ENCODE results near the gene SAMD8. TPM values are rescaled to one million over a fixed set of nuclear protein-coding genes. Genes with fewer than 3 reads are reported as not detected.
A peak's percentile ranks its signal among the peaks of the same experiment; 100 is the strongest.

The SAMD8 gene
- polyA plus RNA-seq, 6 donors from 2014 or later: 11.9 to 20.1 (median 15.6) TPM

DNA sequence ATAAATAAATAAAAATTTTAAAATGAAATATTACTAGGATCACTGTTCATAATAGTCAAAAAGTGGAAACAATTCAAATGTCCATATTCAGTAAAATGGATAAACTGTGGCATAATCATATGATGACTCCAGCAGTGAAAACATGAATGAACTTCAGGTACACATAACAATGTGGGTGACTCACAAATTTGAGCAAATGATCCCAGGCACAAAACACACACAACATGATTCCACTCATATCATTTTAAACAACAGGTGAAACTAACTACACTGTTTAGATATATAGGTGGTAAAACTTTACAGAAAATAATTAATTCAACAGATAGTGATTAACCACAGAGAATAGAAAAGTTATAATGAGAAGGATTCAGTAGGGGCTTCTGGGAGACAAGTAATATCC is 14.7 kb upstream of the SAMD8 start:
- H3K9me3 Mint-ChIP-seq: no peaks in the 10 kb centered on the region
- no peak for ATAC-seq (ENCODE audit: low read depth in 2 of 2)
- DNase-seq: no peak
- H3K4me3 Mint-ChIP-seq: no peak overlapping the region
- H3K27me3 Mint-ChIP-seq: no peaks in the 10 kb centered on the region
- peak overlapping the region in 1 of 6 donors; percentile 10 for H3K27ac Mint-ChIP-seq
- no peaks in the 10 kb centered on the region for H3K36me3 Mint-ChIP-seq
- peaks cover 8 to 10% (median 10%) of the 10 kb centered on the region in 3 donors for H3K4me1 Mint-ChIP-seq

GRCh38 chr10:75097666-75098285 is 13.7 kb upstream of the SAMD8 start:
- Mint-ChIP-seq H3K36me3 (no peaks in the 10 kb centered on the region), H3K9me3 (no peaks in the 10 kb centered on the region), H3K4me3 (no peak overlapping the region), H3K4me1 (peaks cover 8 to 10% (median 10%) of the 10 kb centered on the region in 3 donors), H3K27me3 (no peaks in the 10 kb centered on the region), H3K27ac (no peak overlapping the region)
- no peak for ATAC-seq (ENCODE audit: low read depth in 2 of 2)
- DNase-seq: no peak

- no peaks in the 10 kb centered on the region for H3K9me3 Mint-ChIP-seq
- no peak for DNase-seq
- peak overlapping the region in 2 of 6 donors; percentile 11 to 57 for H3K27ac Mint-ChIP-seq
- peak overlapping the region in 1 of 8 donors; percentile 29 for H3K4me3 Mint-ChIP-seq
- no peak for ATAC-seq (ENCODE audit: low read depth in 2 of 2)
- H3K36me3 Mint-ChIP-seq: no peaks in the 10 kb centered on the region
- peaks cover 8 to 10% (median 10%) of the 10 kb centered on the region in 3 donors for H3K4me1 Mint-ChIP-seq
- no peaks in the 10 kb centered on the region for H3K27me3 Mint-ChIP-seq
Measured at GRCh38 chr10:75098902-75099673, 12.4 kb upstream of the SAMD8 start.

DNA sequence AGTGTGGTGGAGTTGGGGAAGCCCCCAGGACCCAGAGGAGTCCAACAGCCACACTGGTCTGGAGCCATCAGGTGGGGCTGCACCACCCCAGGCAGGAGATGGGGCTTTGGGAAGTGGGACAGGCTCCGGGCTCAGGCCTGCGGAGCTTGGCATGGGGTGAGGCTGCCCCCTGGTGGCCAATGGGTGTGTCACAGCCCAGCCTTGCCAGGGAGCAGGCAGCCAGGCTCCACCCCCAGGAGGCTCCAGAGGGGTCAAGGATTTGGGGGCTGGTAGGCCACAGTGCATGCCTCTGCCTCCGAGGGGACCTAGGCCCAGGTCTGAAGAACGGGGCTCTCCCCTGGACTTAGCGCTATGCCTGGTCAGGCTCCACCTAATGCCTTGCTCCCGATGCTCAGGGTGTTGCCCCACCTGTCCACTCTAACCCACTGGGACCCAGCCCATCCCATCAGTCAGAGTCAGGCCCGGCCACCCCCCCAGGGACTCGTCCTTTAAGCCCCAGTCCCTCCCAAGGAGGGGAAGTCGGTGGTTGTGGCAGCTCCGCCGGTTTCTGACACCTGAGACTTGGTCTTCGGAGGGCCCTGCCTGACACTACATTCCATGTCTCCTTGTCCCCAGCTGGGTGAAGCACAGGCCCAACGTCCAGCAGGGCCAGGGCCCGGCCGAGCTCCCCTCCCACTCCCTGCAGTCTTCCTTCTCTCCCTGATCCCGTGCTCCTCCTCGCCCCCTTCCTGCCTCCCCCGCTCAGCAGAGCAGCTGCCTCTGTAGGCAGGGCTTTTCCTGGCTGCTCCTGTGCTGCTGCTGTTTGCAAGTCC is 11.3 kb upstream of the SAMD8 start:
- Mint-ChIP-seq H3K4me3 (no peak overlapping the region), H3K9me3 (no peaks in the 10 kb centered on the region), H3K27me3 (no peaks in the 10 kb centered on the region), H3K4me1 (peaks cover 8 to 10% (median 10%) of the 10 kb centered on the region in 3 donors), H3K27ac (peak overlapping the region in 3 of 6 donors; percentile 57 to 86 (median 67)), H3K36me3 (no peaks in the 10 kb centered on the region)
- peak; percentile 71 for DNase-seq
- ATAC-seq (ENCODE audit: low read depth in 2 of 2): peak; percentile 95 to 97

DNA sequence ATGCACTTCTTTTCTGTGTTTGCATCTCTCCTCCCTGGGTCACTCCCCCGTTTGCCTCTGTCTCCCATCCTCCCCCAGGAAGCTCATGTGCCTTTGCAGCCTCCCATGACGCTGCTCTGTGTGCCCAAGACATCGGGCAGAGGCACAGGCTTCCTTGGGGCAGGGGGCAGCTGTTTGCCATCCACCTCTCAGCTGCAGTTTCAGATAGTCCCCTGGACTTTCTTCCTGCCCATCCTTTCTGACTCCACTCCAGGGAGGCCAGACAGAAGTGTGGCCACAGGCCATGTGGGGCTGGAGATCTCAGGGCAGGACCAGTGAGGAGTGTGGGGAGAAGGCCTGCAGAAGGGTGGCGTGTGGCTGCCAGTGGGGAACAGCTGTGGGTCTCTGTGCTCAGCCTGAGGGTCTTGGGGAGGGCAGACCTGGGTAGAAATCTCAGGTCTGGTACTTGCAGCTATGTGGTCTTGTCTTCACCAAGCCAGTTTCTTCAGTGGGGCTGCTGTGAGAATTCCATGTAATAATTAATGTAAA is 10.6 kb upstream of the SAMD8 start:
- no peaks in the 10 kb centered on the region for H3K27me3 Mint-ChIP-seq
- ATAC-seq (ENCODE audit: low read depth in 2 of 2): no peak
- no peaks in the 10 kb centered on the region for H3K36me3 Mint-ChIP-seq
- peaks cover 8 to 10% (median 10%) of the 10 kb centered on the region in 3 donors for H3K4me1 Mint-ChIP-seq
- no peaks in the 10 kb centered on the region for H3K9me3 Mint-ChIP-seq
- peak overlapping the region in 1 of 6 donors; percentile 67 for H3K27ac Mint-ChIP-seq
- H3K4me3 Mint-ChIP-seq: no peak overlapping the region
- DNase-seq: no peak

- Mint-ChIP-seq H3K36me3 (no peaks in the 10 kb centered on the region), H3K27me3 (no peaks in the 10 kb centered on the region), H3K4me3 (no peak overlapping the region), H3K27ac (peak overlapping the region in 2 of 6 donors; percentile 24 to 32), H3K4me1 (peaks cover 8 to 10% (median 10%) of the 10 kb centered on the region in 3 donors), H3K9me3 (no peaks in the 10 kb centered on the region)
- ATAC-seq (ENCODE audit: low read depth in 2 of 2) (no peak), DNase-seq (no peak)
Measured at GRCh38 chr10:75101416-75102251, 9.8 kb upstream of the SAMD8 start.

DNA sequence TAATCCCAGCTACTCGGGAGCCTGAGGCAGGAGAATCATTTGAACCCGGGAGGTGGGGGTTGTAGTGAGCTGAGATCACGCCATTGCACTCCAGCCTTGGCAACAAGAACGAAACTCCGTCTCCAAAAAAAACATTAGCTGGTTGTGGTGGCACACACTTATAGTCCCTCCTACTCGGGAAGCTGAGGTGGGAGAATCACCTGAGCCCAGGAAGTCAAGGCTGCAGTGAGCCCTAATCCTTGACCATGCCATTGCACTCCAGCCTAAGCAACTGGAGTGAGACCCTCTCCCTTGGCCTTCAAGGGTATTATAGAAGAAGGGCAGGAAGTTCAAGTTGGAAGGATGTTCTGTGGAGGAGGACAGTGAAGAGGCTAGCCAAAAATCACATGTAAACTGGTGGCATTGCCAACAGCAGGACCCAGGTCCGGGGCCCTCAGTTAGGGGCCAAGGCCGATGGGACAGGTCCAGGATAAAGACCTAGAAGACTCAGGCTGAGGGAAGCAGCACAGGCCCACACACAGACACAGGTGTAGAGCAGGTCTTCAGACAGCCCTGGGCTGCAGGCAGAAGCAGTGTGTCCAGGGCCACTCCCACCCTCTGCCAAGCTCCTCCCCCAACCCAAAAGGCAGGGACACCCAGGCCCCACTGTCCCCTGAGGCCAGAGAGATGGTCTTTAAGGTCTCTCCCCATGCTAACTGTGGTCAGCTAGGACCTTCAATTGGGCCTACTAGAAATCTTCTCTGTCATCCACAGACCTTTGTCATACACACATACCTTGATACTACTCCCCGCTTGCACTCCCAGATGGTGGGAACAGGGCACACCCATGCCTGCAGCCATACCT is 8.4 kb upstream of the SAMD8 start:
- no peak overlapping the region for H3K27ac Mint-ChIP-seq

DNA sequence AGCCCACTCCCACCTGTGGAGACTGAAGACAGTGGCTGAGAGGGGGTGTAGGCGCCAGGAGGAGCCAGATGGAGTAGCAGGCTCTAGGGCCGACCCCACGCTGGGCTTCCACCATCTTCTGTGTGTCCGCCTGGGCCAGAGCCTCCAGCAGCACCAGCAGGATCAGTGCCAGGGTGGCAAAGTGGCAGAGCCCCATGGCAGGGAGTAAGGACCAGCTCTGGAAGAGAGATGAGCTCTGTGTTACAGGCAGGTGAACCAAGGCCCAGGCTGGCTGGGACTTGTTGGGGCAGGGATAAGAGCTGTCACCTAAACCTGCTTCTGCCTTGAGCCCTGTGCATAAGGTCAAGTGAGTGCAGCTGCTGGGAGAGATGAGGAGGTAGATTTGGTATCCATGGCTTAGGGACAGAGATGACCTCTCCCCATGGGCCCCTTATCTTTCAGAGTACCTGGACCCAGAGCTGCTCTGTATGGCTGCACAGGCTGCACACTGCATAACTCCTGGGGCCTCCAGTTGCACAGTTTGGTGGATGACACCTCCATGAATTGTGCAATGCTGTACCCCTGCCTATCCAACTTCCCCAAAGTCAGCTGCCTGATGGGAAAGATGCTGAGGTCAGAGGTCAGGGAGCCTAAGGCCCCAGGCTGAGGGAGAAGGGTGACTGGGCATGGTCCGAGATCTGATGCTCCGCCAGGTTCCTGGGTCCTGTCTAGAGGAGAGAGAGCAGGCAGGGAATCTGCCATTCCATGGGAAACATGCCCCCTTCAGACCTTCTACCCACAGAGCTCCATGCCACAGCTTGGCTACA is 7.4 kb upstream of the SAMD8 start:
- Mint-ChIP-seq H3K27ac (no peak overlapping the region), H3K4me3 (no peak overlapping the region), H3K9me3 (no peaks in the 10 kb centered on the region), H3K36me3 (no peaks in the 10 kb centered on the region), H3K27me3 (no peaks in the 10 kb centered on the region), H3K4me1 (peaks cover 8 to 10% (median 10%) of the 10 kb centered on the region in 3 donors)
- no peak for ATAC-seq (ENCODE audit: low read depth in 2 of 2)
- no peak for DNase-seq

More for the DNA sequence above, 8.4 kb upstream of the SAMD8 start:
- no peak for ATAC-seq (ENCODE audit: low read depth in 2 of 2)
- Mint-ChIP-seq H3K36me3 (no peaks in the 10 kb centered on the region), H3K27me3 (no peaks in the 10 kb centered on the region), H3K4me1 (peaks cover 8 to 10% (median 10%) of the 10 kb centered on the region in 3 donors), H3K9me3 (no peaks in the 10 kb centered on the region), H3K4me3 (no peak overlapping the region)
- no peak for DNase-seq

- ATAC-seq (ENCODE audit: low read depth in 2 of 2): no peak
- no peak for DNase-seq
- H3K4me1 Mint-ChIP-seq: peaks cover 5 to 10% (median 10%) of the 10 kb centered on the region in 3 donors
- H3K9me3 Mint-ChIP-seq: no peaks in the 10 kb centered on the region
- H3K36me3 Mint-ChIP-seq: no peaks in the 10 kb centered on the region
- no peak overlapping the region for H3K4me3 Mint-ChIP-seq
- no peak overlapping the region for H3K27ac Mint-ChIP-seq
- H3K27me3 Mint-ChIP-seq: no peaks in the 10 kb centered on the region
Measured at GRCh38 chr10:75104842-75105241, 6.6 kb upstream of the SAMD8 start.

DNA sequence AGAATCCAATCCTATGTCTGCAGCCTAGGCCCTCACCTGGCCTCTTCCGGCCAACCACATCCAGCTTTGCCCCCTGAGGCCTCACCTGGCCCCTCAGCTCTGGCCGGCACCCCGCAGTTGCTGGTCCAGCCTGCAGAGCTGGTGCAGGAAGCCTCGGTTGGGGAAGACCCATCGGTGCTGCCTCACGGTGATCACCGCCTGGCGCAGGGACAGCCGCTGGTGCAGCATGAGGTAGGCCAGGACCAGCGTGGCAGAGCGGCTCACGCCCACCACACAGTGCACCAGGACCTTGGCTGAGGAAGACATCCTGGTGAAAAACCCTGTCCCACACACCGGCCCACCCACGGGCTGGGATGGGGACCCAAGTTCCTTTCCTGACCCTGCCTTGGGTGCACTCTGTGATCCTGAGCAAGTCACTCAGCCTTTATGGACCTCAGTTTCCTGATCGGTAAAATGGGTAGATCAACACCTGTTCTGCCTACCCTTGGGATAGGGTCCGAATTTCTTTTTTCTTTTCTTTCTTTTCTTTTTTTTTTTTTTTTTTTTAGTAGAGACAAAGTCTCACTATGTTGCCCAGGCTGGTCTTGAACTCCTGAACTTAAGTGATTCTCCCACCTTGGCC is 5.8 kb upstream of the SAMD8 start:
- Mint-ChIP-seq H3K4me3 (no peak overlapping the region), H3K27me3 (no peaks in the 10 kb centered on the region), H3K9me3 (no peaks in the 10 kb centered on the region), H3K27ac (no peak overlapping the region), H3K36me3 (no peaks in the 10 kb centered on the region), H3K4me1 (peaks cover 2 to 15% (median 6%) of the 10 kb centered on the region in 3 donors)
- ATAC-seq (ENCODE audit: low read depth in 2 of 2) (no peak), DNase-seq (no peak)

GRCh38 chr10:75106242-75106641 is 5.2 kb upstream of the SAMD8 start:
- Mint-ChIP-seq H3K4me3 (peak overlapping the region in 1 of 8 donors; percentile 68), H3K4me1 (peaks cover 0 to 18% (median 7%) of the 10 kb centered on the region in 3 donors), H3K36me3 (no peaks in the 10 kb centered on the region), H3K27ac (peak overlapping the region in 1 of 6 donors; percentile 27), H3K27me3 (no peaks in the 10 kb centered on the region), H3K9me3 (no peaks in the 10 kb centered on the region)
- no peak for ATAC-seq (ENCODE audit: low read depth in 2 of 2)
- DNase-seq: no peak

Data from naive B cell (primary cell).